HG02884 (cell line): ENCODE measurements around the gene PHF11.
"Not testable (repeated sequence)": the region's sequence is repeated elsewhere in the genome, so short reads cannot be mapped to it uniquely, and the experiment has no call there.

Source experiments
- ATAC-seq: cut with Tn5 transposase; IDR thresholded peaks from one replicate; pipeline ENCODE4 v1.9.1; 2021; ENCODE audit warnings: mild to moderate bottlenecking, moderate library complexity; ENCODE audit not compliant: unreplicated experiment

PHF11 gene

GRCh38 chr13:49495783-49496762, at the start of gene PHF11:
Gene PHF11, plus strand, starts transcription at chr13:49495953. Its CDS starts 49 bp downstream, at chr13:49496002.
- peak; percentile 86 for ATAC-seq

DNA sequence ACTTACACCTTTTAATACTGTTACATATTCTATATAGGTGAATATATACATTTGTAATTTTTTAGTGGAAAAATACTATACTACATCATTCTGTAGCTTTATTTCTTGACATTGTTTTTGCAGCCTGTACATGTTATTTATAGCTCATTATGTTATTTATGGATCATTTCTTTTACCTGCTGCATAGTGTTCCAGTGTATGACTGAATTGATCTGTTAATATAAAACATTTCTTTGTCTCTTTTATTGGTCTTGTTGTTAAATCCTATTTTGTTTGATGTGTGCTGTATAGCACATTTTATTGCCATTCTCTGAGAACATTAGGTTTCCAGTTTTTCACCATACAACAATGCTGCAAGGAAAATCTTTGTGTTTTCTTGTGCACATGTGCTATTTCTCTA, 49.3 kb upstream of the PHF11 start:
- ATAC-seq, result no peak

GRCh38 chr13:49448753-49449152, 47.0 kb upstream of the PHF11 start:
- ATAC-seq, result no peak

DNA sequence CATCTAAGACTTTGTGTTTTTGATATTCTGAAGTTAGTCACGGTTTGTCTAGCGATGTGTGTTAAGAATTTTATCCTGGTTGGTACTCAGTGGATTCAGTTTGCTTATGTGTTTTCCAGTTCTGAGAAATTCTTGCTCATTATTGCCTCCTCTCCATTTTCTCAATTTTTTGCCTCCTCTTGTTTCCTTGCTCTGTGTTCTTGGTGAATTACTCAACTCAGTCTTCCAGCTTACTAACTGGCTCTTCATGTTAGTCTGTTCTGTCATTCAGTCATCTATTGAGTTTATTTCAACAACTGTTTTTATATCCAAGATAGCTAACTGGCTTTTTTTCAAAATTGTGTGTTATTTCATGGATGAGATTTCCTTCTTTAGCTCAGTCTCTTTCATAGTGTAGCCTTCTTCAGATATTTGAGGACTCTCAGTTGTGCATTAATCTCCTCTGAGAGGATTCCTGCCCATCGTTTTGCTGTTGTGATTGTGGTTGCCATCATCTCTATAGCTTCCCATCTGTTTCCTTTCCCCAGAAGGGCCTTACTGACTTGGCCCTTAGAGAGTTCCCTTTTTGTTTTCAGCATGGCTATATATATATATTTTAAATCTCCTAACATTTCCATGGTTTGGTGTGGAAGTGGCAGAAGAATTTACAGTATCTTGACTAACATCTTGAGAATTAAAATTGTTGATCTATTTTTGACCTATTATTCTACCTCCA, 45.5 kb upstream of the PHF11 start:
- ATAC-seq, result no peak

DNA sequence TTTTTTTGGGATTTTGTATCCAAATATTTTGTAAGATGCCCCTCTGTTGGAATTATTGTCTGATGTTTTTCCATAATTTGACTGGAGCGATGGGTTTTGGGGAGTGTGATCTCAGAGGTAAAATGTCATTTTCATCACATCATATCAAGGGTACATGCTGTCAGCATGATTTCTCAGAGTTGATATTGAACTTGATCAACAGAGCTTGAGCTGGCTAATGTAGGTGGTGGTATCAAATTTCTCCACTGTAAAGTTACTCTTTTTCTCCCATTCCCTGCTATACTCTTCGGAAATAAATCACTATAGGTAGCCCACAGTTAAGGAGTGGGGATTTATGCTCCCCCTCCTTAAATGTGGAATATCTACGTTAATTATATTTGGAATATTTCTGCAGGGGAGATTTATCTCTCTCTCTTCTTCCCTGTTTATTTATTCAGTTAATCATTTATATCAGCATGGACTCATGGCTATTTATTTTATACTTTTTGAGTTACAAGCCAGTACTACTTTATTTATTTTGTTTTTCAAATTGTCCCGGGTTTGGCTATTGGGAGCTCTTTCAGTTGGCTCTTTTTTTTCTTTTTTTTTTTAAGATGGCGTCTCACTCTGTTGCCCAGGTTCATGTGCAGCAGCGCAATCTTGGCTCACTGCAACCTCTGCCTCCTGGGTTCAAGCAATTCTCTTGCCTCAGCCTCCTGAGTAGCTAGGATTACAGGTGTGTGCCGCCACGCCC, 42.9 kb upstream of the PHF11 start:
- ATAC-seq, result no peak

DNA sequence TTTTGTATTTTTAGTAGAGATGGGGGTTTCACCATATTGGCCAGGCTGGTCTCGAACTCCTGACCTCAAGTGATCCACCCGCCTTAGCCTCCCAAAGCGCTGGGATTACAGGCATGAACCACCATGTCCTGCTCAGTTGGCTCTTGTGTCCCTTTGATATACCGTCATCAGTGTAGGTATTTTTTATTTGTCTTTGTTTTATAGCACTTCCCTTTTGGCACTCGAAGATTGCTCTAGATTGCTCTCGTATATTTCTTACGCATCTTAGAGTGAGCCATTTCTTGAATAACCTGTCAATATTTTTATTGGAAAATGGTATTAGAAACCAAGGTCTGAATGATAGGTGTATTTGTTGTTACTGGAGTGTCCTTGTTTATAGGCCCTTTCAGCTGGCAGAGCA, 42.3 kb upstream of the PHF11 start:
- no peak for ATAC-seq

GRCh38 chr13:49454388-49455006, 41.3 kb upstream of the PHF11 start:
- peak; percentile 92 for ATAC-seq

DNA sequence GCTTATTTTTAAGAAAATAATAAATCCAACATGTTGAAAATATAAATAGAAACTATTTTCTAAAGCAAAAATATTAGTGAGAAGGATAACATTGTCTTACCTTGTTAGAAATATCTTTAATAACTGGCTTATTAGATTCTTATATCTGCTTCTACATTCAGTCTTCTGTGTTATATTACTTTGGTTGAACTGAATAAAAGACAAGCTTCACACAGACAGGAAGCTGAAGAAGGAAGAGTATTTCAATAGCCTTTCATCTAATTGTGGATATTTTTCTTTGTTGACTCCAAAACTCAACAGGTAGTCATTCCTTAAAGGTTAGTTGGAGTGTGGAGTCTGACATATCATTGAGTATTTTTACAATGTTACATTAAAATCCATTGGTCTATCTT, 40.8 kb upstream of the PHF11 start:
- no peak for ATAC-seq

DNA sequence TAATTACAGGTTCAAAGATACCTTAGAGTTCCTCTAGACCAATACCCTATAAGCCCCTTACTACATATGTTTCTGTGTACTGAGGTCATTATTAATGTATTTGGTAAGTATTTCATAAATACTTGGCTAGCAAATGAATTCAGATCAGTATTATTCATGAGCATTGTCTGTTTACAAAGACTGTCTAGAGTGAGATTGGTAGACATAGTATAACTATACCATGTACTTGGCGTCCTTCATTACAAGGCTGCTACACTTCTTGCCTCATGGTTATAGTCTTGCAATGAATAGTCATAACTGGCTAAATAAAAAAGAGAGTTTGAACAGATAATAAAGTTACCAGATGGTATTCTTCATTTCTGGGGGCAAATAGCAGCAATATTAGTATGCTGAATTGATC, 39.6 kb upstream of the PHF11 start:
- ATAC-seq, result no peak

DNA sequence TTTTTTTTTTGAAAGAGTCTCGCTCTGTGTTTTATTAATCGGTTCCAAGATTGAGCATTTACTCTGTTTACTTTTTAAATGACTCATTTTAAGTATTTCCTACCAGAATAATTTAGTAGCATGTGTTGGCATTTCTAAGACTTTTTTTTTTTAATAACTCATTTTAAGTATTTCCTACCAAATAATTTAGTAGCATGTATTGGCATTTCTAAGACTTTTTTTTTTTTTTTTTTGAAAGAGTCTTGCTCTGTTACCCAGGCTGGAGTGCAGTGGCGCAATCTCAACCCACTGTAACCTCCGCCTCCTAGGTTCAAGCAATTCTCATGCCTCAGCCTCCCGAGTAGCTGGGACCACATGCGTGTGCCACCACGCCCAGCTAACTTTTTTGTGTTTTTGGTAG, 38.5 kb upstream of the PHF11 start:
- ATAC-seq, result no peak

DNA sequence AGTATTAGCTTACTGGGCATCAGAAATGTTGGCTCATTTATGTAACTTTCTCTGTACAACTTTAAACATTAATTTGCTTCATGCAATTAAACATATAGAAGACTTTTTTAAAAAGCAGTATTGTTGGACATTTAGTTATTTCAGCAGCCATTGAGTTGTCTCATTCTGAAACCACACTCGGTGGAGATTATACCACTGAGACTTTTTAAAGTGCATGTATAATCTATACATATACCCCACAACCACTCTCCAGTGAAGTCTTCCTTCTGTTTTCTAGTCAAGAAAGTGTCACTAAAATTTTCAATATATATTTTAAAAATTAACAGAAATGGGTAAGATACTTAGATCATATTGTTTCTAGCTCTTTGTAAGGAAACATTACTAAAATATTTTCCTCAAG, 36.2 kb upstream of the PHF11 start:
- no peak for ATAC-seq

DNA sequence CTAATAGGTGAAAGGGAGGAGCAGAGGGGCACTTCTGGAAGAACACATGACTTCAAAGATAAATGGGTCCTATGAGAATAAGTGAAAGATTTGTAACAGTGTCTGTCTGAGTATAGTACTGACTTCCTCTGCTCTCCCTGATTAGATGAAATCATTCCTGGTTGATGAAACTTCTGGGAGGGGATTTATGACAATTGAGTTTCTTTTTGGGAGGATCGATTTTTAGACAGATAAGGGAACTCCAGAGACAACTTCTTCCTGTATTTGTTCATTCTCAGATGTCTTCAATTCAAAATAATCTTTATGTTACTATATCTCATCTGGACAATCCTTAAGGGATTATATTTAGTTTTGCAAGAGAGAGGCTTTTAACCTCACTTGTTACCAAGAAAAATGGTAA, 31.7 kb upstream of the PHF11 start:
- ATAC-seq, result no peak

DNA sequence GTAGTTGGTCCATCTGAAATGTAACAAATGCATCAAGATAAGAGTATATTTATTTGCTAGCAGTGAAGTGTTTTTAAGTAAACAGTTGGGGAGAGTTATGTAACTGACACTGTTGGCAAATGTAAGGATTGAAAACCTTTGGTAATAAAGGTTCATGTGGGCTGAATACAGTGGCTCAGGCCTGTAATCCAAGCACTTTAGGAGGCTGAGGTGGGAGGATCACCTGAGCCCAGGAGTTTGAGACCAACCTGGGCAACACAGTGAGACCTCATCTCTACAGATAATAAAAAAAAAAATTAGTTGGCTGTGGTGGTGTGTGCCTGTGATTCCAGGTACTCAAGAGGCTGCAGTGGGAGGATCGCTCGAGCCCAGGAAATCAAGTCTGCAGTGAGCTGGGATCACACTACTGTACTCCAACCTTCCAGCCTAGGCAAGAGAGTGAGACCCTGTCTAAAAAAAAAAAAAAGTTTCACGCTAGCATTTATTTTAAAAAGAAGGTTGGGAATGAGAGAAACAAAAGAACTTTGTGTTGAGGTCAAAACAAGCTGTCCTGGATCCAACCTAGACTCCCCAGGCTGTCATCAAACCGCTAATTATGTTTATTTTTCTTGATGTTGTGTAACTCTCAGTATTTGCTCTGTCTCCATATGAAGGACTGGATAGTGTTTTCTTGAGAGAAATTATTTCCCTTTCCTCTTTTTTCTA, 31.0 kb upstream of the PHF11 start:
- no peak for ATAC-seq

DNA sequence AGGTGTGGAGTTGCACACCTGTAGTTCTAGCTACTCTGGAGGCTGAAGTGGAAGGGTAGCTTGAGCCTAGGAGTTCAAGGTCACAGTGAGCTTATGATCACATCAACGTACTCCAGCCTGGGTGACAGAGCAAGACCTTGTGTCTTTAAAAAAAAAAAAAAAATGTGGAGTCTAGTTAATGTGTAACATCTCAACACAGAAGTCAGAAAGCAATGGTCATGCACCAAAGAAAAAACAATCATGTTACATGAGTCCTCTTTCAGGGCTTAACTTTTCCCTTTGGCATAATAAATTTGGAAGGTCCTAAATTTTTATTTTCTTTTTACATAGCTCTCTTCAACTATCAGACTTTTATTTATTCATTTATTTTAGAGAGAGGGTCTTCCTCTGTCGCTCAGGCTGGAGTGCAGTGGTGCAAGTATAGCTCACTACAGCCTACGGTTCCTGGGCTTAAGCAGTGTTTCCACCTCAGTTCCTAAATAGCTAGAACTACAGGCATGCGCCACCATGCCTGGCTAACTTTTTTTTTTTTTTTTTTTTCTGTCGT, 29.4 kb upstream of the PHF11 start:
- ATAC-seq, result no peak

DNA sequence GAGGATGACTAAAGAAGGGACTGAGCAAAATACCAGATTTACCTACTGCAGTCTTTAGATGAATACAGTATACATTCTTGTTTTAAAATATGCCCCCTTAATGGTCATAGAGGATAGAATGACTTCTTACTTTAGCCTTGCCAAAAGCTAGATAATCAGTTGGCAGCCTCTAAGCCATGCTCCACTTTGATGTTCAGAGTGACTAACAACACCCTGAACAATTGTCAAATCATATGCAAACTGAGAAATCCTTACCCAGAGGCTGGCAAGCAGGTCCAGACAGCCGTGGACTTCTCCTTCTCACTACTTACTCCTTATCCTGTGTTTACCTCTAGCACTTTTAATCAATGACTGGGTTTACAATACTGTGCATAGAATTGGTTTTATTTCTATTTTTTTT, 23.6 kb upstream of the PHF11 start:
- ATAC-seq, result no peak

DNA sequence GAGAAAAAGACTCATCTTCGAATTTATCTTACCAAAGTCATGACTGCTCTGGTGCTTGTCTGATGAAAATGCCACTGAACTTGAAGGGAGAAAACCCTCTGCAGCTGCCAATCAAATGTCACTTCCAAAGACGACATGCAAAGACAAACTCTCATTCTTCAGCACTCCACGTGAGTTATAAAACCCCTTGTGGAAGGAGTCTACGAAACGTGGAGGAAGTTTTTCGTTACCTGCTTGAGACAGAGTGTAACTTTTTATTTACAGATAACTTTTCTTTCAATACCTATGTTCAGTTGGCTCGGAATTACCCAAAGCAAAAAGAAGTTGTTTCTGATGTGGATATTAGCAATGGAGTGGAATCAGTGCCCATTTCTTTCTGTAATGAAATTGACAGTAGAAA, 19.2 kb upstream of the PHF11 start:
- ATAC-seq, result no peak

GRCh38 chr13:49481788-49482187, 14.0 kb upstream of the PHF11 start:
- ATAC-seq, result no peak

- no peak for ATAC-seq
These were observed 7.2 kb upstream of the PHF11 start for GRCh38 chr13:49488563-49488962.

GRCh38 chr13:49494645-49495044, 1.1 kb upstream of the PHF11 start:
- ATAC-seq, result no peak

DNA sequence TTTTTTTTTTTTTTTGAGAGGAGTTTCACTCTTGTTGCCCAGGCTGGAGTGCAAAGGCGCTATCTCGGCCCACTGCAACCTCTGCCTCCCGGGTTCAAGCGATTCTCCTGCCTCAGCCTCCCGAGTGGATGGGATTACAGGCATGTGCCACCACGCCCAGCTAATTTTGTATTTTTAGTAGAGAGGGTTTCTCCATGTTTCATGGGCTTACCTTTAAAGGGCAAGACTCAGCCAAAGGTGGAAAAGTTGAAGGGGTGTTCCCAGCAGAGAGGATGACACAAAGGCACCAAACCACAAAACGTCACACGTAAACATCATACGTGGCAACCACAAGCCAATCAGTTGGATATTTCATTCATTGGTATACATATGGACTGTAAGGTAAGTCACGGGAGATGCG, 1.1 kb downstream of the PHF11 start:
- not testable (repeated sequence) for ATAC-seq
